DND-41 (cell line): ENCODE data around the gene PACRG.

ENCODE experiments used
- ATAC-seq: fragments of 200-7000 bp; cut with Tn5 transposase; 3 replicates; pipeline ENCODE4 v1.9.1; 2021; ENCODE audit warnings: low read depth; ENCODE audit not compliant: insufficient read depth
- DNase-seq: peaks from one replicate; pipeline ENCODE4 v3.0.0-alpha.2; 2020
- H2AFZ ChIP-seq: 2 replicates; pipeline ENCODE4 v1.6.0; 2012; ENCODE audit warnings: low read depth, low read length
- H3K27ac ChIP-seq: 2 replicates; pipeline ENCODE4 v1.5.1; 2012; ENCODE audit warnings: low read length, inconsistent platforms
- H3K27me3 ChIP-seq: fragments of 200-600 bp; sonication (generic); 2 replicates; pipeline ENCODE4 v1.6.0; 2012; ENCODE audit warnings: low read length, mild to moderate bottlenecking, inconsistent platforms; ENCODE audit not compliant: insufficient read depth, poor library complexity
- H3K36me3 ChIP-seq: 2 replicates; pipeline ENCODE4 v1.5.1; 2012; ENCODE audit warnings: low read length, inconsistent platforms; ENCODE audit not compliant: insufficient read depth
- H3K4me1 ChIP-seq: 2 replicates; pipeline ENCODE4 v1.5.1; 2012; ENCODE audit warnings: mild to moderate bottlenecking, low read length; ENCODE audit not compliant: insufficient read depth
- H3K4me2 ChIP-seq: 2 replicates; pipeline ENCODE4 v1.6.0; 2012; ENCODE audit warnings: mild to moderate bottlenecking, moderate library complexity, low read length, inconsistent platforms; ENCODE audit not compliant: insufficient read depth
- H3K4me3 ChIP-seq, 2 experiments: fragments of 200-600 bp in 1 of 2; shearing (Covaris generic) in 1 of 2; 2 replicates each; pipeline ENCODE4 v1.5.1; 2012 to 2016; ENCODE audit warnings: inconsistent platforms in 2 of 2, low read length in 2 of 2, mild to moderate bottlenecking in 2 of 2, low read depth in 1 of 2, moderate library complexity in 1 of 2
- H3K79me2 ChIP-seq: 2 replicates; pipeline ENCODE4 v1.6.0; 2012; ENCODE audit warnings: low read length, inconsistent platforms; ENCODE audit not compliant: insufficient read depth
- H3K9ac ChIP-seq: 2 replicates; pipeline ENCODE4 v1.6.0; 2012; ENCODE audit warnings: low read depth, mild to moderate bottlenecking, inconsistent platforms, low read length, moderate library complexity
- H3K9me3 ChIP-seq: 2 replicates; pipeline ENCODE4 v1.5.1; 2012; ENCODE audit warnings: low read length, moderate library complexity, mild to moderate bottlenecking, inconsistent platforms; ENCODE audit not compliant: insufficient read depth, severe bottlenecking
- H4K20me1 ChIP-seq: 2 replicates; pipeline ENCODE4 v1.6.0; 2012; ENCODE audit warnings: low read length; ENCODE audit not compliant: insufficient read depth
- CTCF ChIP-seq: IDR thresholded peaks from 2 replicates; pipeline ENCODE4 v1.5.1; 2012; ENCODE audit warnings: borderline replicate concordance, low read length, moderate library complexity, mild to moderate bottlenecking; ENCODE audit not compliant: poor library complexity, severe bottlenecking; ENCODE audit errors: extremely low read depth
- EZH2 ChIP-seq: IDR thresholded peaks from 3 replicates; pipeline ENCODE4 v1.6.1; 2012; ENCODE audit warnings: borderline replicate concordance, low read depth, mild to moderate bottlenecking, moderate library complexity, low read length, inconsistent platforms; ENCODE audit not compliant: severe bottlenecking

Gene PACRG

DNA sequence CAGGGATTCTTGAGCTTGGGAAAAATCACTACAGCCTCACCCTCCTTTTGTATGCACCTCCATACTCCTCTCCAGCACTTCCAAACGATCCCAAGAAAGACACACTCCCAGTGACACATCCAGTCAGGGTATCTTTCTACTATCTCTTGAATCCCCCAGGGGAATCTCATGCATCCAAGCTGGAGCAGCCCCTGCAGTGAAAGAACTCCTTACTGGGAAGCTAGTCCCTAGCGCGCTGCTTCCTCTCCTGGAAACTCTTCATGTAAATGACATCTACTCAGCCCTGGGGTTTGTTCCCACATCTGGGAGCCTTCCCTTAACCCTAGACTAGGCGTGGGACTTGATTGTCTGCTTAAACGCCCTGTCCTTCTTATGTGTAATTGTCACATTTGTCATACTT, 357.7 kb downstream of the PACRG start:
- H2AFZ ChIP-seq = no peak overlapping the region
- DNase-seq (no peak), ATAC-seq (no peak)
- H3K9me3 ChIP-seq = no peaks in the 10 kb centered on the region
- no peak overlapping the region for H3K9ac ChIP-seq
- H3K27ac ChIP-seq = no peak overlapping the region
- no peaks in the 10 kb centered on the region for H3K4me1 ChIP-seq
- no peaks in the 10 kb centered on the region for H4K20me1 ChIP-seq
- no peaks in the 10 kb centered on the region for H3K27me3 ChIP-seq
- H3K4me3 ChIP-seq = no peak overlapping the region
- TF ChIP-seq CTCF (no peak), EZH2 (no peak)
- no peaks in the 10 kb centered on the region for H3K79me2 ChIP-seq
- H3K36me3 ChIP-seq = no peaks in the 10 kb centered on the region
- no peak overlapping the region for H3K4me2 ChIP-seq

DNA sequence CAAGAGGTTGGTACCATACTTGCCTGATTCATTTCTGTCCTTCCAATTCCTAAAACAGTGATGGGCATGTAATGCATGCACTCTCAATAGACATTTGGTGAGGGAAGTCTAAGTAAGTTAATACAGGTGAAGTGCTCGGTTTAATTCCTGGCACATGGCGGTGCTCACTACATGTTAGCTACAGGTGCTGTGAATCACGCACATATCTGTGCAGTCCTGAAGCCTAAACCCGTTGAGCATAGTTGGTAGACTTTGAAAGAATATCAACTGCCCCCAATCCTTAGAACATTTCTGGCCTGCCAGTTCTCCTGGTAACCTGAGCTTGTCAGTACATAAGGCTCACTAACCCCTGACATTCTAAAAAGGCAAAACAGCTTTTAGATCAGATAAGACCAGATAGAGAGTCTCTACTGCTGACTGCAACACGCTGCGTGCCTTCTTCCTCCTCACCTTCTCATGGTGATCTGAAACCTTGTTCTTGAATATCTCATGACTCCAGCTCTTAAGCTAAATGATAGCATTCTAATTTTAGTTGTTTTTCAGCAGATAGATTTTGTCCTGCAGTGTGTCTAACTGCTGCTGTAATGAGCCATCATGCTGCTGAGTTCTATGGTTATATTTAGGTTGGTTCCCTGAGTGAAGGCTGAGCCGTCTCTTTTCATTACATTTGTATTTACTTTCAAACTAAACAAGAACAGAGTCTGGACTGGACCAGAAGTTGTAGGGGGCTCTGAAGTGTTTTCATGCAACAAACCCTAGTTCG, 358.3 kb downstream of the PACRG start:
- ATAC-seq = no peak
- Histone ChIP-seq H3K4me2 (no peak overlapping the region), H3K36me3 (no peaks in the 10 kb centered on the region), H4K20me1 (no peaks in the 10 kb centered on the region), H3K9ac (no peak overlapping the region), H3K27ac (no peak overlapping the region), H3K9me3 (no peaks in the 10 kb centered on the region), H3K79me2 (no peaks in the 10 kb centered on the region), H3K4me3 (no peak overlapping the region), H2AFZ (no peak overlapping the region), H3K27me3 (no peaks in the 10 kb centered on the region), H3K4me1 (no peaks in the 10 kb centered on the region)
- DNase-seq = no peak
- no peak for TF ChIP-seq CTCF
- no peak for TF ChIP-seq EZH2

- Histone ChIP-seq H3K27ac (no peak overlapping the region), H3K79me2 (no peaks in the 10 kb centered on the region), H3K4me3 (no peak overlapping the region), H3K9me3 (no peaks in the 10 kb centered on the region), H4K20me1 (no peaks in the 10 kb centered on the region), H3K9ac (no peak overlapping the region), H2AFZ (no peak overlapping the region), H3K4me2 (no peak overlapping the region), H3K4me1 (no peaks in the 10 kb centered on the region), H3K36me3 (no peaks in the 10 kb centered on the region), H3K27me3 (no peaks in the 10 kb centered on the region)
- no peak for ATAC-seq
- TF ChIP-seq CTCF = no peak
- no peak for TF ChIP-seq EZH2
- DNase-seq = no peak
Measured at GRCh38 chr6:163086624-163086920, 358.8 kb downstream of the PACRG start.

- no peaks in the 10 kb centered on the region for H4K20me1 ChIP-seq
- TF ChIP-seq CTCF = no peak
- no peaks in the 10 kb centered on the region for H3K27me3 ChIP-seq
- no peaks in the 10 kb centered on the region for H3K79me2 ChIP-seq
- no peak overlapping the region for H3K27ac ChIP-seq
- H3K4me3 ChIP-seq = no peak overlapping the region
- H2AFZ ChIP-seq = no peak overlapping the region
- H3K4me2 ChIP-seq = no peak overlapping the region
- ATAC-seq (no peak), DNase-seq (no peak)
- H3K36me3 ChIP-seq = no peaks in the 10 kb centered on the region
- no peaks in the 10 kb centered on the region for H3K9me3 ChIP-seq
- H3K9ac ChIP-seq = no peak overlapping the region
- H3K4me1 ChIP-seq = no peaks in the 10 kb centered on the region
Measured at GRCh38 chr6:163087981-163088380, 360.2 kb downstream of the PACRG start.
